DMS79 treated with DMSO at 0.1 percent for 48 hours (cell line): ENCODE measurements around the gene IQSEC1.

Experiments
- DNase-seq: peaks from one replicate; lab custom pipeline; 2025; lab: John Stamatoyannopoulos, UW

The IQSEC1 gene

DNA sequence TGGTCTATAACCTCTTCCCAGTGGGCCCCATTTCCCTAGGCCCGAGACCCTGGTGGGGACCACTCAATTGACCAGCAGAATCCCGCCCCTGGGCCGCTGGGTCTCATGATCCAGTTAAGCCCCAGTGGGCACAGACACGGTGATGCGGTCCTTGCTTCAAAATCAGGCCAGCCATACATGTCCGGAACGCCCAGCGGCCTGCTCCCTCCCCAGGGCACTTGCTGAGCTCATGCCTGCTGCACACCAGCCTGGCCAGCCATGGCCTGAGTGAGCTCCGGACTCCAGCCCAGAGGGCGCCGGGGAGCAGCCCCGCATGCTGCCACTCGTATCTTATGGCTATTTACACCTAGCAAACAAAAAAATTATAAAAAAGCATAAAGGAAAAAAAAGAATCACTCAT, 34.4 kb upstream of the IQSEC1 start:
- DNase-seq: no peak

DNA sequence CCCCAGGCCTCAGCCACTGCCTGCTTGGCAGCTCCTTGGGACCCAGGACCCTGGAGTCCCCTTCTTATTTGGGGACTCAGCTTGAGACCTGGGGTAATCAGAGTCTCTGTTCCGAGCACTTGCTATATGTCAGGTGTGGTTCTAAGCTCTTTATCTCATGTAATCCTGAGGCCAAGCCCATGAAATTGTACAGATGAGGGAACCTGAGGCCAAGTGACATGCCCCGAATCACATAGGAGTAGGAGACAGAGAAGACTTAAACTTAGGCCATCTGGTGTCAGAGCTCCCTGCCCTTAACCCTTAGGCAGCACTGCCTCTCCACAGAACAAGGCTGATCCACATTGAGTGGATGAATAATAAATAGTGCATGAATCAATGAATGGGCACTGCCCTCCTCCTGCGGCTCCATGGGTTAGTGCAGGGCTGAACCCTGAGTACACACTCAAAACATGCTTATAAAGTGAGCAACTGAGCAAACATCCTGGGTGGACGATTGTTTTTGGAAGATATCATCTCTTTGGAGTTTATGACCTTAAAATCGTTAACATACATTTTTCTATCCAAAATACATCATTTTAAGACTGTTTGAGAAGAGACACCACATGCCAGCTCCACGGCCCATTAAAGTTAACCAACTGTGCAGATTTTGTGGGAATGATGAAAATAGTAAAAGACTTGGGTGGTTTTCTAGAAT, 33.2 kb upstream of the IQSEC1 start:
- peak; percentile 15 for DNase-seq

DNA sequence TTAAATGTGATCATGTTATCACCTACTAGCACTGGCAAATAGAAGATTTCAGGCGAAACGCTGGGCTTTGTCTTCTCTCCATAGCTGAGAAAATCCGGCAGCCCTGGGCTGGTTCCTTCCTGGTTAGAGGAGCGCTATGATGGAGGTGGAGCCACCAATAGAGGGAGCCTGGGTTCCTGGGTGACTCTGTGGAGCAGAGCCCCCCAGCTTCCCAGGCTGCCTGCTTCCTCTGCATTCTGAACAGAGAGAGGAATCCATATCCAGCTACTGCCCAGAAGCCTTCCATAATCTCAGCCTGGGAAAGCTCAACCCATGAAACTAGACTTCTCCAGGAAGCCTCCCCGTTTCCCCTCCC, 32.6 kb upstream of the IQSEC1 start:
- no peak for DNase-seq

DNA sequence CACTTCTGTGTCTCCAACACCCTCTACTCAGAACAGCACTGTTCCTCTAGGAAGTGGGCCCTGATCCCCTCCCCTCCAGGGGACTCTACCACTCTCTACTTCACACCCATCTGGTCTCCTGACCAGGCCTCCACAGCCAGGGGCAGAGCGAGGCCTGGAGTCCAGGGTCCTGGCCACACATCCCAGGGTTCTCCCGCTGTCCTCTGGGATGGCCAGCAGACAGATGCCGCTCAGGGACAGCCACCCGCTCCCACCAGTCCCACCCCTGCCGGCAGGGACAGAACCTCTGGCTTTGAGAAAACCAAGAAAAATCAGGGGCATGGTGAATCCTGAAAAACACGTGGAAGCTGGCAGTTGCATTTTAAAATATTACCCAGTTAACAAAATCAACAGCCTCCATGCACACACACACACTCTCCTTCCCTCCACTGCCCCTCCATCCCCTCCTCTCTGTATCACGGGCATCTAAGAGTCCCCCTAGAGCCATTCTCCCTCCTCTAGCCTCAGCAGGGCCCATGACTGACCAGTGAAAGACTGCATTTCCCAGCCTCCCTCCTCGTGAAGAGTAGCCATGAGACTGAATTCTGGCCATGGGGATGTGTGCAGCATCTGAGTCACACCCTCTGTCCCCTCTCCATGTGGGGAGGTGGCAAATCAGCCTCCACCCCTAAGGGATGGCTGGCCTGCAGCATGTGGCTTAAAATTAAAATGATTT, 32.1 kb upstream of the IQSEC1 start:
- no peak for DNase-seq

DNA sequence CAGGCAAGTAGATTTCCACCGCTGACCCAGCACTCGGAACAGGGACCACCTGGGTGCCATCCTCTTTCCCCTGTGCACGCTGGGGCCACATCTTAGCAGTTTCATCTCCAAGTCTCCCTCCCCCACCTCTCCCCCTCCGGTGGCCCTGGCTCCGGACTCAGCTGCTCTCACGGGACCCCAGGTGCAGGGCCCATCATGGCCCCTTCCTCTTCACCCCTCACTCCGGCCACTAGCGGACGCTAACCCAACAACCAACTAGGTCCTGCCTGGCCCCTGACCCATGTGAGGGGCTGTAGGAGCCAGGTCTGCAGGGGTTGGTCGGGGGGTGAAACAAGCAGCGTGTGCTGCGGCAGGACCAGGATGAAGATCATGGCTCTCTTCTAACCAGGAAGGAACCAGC, 31.3 kb upstream of the IQSEC1 start:
- DNase-seq: no peak

DNA sequence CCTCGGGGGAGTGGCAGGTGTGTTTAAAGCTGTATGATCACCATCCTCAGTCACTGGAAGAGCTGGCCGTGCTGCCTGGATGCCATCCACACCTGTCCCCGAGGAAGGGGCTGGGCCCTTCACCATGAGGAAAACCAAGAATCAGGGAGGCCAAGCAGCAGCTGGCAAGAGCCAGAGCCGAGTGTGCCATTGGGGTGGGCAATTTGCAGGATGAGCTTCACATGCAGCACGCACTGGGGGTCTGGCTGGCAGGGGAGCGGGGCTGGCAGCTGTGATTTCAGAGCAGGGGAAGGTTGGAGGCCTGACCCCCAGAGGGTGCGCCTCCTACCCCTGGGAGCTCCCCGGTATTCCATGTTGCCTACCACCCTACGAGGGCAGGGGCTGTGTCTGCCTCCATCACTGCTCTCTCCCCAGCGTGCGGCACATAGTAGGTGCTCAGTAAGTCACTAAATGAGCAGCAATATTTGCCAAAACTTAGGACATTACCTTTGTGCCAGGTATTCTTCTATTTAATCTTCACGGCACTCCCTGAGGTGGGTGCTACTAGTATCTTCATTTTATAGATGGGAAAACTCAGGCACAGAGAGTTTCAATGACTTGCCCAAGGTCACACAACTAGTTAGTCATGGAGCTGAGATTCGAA, 30.3 kb upstream of the IQSEC1 start:
- DNase-seq: no peak

DNA sequence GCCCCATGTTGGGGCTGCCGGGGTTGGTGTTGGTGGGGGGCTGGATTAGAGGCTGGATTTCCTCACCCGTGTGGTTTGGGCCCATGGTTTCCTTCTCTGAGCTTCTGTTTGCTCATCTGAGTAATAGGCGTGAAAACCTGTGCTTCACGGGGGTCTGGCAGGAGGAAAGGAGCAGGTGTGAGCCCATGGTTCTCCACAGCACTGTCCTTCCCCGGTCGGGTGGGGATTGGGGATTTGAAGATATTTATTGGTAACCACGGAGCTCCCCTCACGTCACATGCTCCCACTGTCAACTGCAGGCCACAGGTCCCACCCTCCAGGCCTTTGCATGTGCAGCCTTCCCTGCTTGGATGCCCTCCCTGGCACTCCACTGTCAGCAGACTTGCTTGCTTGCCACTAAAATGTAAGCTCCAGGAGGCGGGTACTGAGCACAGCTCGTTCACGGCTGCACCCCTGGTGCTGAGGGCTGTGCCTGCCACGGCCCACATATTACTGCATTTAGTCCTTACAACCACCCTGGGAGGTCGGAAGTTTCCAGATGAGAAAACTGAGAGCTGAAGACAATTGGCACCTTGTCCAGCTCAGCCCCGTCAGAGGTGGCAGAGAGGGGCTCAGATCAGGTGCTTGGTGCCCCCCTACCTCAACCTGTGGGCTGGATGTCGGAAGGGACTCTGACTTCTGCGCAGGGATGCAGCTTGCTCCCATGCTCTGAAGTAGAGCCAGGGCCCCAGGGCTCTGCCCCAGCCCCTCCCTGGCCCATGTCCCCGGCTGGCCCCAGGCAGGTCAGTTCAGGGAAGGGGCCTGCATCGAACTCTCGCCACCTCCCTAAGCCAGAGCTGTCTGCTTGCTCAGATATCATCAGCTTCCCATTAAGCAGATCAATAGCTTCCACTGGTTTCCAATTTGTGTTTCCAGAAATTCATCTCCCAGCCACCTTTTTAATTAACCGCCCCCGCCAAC, 29.4 kb upstream of the IQSEC1 start:
- no peak for DNase-seq

DNA sequence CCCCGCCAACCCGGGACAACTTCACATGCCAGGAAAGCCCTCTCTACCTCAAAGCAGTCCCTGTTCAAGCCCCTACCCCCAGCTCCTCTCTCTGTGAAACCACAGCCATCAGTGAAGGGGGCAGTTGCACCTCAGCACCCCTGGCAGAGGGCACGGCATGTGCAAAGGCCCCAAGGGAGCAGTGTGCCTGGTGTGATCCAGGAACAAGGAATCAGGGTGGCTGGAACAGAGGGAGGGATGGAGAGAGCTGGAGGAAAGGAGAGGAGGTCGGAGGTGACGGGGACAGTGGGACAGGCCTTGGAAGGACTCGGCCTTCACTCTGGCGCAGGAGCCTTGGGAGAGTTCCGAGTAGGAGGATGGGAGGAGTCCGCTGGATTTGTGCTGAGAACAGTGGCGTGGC, 26.5 kb upstream of the IQSEC1 start:
- DNase-seq: no peak

DNA sequence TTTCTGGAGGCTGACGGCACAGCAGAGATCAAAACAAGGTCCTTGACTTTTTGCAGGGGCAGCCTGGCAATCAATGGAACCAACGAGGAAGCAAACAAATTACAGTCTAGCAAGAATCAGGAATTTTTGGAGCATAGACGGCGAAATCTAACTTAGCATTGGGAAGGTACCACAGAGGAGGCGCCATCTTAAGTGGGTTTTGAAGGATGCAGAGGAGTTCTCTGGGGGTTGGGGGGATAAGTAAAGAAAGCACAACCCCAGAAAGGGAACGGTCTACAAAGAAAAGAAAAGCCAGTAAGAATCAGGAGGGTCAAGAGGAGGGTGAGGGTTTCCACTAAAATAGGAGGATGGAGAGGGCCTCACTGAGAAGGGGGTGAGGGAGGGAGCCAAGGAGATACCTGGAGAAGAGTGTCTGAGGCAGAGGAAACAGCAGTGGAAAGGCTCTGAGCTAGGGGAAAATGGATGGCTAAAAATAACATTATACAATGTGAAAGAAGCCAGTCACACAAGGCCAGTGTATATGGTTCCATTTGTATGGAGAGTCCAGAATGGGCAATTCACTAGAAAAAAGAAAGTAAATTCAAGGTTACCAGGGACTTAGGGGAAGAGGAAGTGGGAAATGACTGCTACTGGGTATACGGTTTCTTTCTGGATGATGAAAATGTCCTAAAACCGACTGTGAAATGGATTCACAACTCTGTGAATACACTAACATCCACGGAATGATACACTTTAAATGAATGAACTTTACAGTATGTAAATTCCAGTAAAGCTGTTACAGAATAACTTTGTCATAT, 25.2 kb upstream of the IQSEC1 start:
- no peak for DNase-seq

DNA sequence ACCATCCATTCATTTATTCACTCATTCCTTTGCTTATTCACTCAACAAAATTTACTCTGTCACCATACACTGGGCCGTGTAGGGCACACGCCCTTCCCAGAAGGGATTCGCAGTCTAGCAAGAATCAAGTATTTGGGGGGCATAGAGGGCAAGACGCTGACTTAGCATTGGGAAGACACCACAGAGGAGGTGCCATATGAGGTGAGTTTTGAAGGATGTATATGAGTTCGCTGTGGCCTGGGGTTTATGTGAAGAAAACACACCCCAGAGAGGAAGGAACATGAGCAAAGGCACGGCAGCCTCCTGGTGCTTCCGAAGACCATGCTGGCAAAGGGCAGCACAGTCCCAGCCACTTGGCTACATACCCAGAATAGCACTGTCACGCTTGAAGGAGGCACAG, 23.1 kb upstream of the IQSEC1 start:
- DNase-seq: no peak

DNA sequence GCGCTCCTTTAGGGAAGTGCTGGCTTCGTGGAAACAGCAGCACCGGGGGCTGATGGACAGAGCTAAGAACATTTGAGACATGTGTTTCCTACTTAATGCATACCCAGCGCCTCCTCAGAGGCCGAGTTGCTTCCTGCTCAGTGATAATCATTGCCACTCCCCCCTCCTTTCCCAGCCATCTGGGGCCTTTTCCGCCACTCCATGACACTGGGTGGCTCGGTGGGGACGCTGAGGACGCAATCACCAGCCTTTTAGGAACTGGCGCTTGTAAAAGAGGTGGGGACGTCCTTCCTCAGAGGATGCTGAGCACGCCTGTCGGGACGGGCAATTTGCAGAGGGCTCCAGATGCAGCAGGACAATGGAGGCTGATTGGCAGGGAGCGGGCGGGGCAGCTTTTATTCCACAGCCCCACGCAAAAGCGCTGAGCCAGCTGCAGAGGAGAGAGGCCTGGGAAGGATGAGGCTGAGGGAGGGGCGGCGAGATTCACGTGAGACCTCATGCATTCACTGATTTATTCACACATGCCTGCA, 22.2 kb upstream of the IQSEC1 start:
- DNase-seq: no peak

DNA sequence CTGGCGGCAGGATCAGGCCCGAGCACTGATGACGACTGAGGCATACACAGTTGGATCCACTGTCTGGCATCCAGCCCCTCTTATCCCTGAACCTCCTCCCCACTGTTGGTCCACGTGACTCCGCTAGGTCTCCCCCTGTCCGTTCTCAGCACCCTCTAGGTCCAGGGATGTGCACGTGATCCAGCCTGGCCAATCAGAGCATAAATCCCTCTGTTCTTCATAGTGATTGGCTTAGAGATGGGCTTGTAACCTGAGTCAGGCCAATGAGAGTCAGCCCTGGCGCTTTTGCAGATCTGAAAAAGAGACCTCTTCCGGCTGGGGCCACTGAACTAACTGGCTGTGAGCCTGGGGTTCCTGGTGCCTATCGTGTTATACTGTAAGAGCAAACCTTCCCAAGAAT, 20.5 kb upstream of the IQSEC1 start:
- DNase-seq: no peak

DNA sequence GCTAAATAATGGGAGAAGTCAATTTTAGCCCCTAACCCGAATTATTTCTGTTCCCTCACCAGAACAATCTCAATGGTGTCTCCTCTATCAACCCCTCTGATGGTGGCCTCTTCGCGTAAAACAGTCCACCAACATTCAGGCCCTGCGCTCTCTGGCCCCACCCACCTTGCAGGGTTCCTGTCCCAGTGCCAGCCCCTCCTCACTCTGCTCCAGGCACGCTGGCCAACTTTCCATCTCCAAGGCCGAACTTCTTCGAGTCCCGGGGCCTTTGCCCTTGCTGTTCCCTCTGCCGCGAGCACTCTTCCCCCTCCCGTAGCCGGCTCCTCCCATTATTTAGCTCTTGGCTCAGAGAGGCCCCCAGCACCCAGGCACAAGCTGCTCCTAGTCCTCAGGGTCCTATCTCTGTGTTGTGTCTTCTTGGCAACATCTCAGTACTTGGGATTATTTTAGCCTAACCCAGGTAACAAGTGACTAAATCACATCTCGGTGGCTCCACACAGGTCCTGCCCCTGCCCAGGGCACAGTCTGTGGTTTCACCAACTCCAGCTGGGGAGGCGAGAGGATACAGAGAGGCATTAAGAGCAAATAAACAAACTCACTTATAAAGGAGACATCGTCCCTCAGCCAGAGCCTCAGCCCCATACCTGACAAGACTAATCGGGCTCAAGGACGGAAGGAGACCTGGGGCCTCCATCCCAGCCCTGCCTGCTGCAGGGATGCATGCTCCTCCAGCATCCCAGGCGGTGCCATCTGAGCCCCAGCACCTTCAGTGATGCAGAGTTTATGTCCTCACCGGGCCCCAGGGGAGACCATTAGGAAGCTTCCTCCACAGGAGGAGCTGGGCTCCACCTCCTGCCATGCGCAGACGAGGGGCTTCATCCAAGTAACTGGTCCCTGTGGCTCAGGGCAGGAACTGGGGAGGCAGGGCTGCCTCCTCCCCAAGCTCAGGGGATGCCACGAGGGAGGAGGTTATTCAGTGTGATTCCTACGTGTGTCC, 19.7 kb upstream of the IQSEC1 start:
- DNase-seq: no peak

DNA sequence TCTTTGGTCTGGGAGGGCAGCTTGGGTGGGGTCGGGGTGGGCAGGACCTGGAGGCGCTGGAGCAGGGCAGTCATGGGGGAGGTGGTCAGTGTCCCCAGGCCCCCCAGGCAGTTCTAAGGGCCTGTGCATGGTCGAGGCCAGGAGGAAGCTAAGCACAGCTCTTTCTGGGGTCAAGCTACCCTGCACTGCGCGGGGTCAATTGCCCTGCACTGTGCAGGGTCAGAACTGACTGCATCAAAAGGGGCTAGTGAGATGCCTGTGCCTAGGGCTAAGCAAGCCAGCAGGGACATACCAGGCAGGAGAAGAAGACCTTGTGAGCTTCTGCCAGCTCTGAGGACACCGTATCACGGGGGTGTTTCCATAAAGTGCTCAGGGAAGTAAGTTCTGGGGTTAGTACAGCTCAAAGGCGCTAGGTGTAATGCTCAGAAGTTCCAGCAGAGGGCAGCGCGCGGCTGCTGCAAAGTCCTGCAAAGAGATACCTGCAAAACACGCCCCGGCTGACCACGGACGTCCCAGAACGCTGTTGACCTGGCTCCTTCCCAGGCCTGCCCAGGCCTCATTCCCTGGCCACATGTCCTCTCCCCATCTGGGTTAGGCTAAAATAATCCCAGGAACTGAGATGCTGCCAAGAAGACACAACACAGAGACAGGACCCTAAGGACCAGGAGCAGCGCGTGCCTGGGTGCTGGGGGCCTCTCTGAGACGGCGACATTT, 18.8 kb upstream of the IQSEC1 start:
- DNase-seq: peak; percentile 37

DNA sequence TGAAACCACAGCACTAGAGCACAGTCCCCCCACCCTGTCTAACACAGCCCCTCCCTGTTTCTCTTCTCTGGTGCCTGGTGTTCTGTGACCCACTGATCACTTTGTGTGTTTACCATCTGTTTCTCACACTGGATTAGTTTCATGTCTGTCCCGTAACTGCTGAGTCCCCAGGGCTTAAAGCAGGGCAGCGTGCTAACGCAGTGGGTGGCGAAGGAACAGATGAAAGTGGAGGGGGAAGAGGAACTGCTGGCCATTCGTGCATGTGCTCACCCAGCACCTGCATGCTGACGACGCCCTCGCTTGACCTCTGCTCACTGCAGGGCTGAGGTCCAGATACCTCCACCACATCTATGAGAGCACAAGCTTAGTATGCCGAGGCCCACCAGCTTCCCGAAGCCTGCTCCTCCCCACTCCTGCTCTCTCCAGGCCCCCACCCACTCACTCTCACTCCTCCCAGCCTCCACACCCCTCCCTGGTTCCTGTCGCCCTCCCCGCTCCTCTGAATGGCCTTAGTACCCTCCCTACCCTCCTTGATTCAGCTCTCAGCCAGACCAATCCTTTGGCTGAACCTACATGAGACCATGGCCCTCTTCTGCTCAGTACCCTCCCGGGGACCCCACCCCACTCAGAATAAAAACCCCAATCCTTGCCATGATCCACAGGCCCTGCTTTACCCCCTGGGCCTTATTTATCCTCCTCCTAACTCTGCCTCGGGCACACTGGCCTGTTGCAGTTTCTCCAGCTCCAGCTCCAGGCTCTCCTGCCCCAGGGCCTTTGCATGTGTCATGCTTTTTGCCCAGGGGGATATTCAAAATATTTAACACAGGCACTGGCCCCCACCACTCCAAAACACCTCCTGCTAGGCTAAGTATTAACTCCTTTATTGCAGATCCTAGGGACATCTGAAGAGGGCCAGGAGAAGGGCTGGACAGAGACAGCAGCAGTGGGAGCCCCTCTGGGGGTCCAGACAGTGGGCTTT, 15.1 kb upstream of the IQSEC1 start:
- DNase-seq: no peak

DNA sequence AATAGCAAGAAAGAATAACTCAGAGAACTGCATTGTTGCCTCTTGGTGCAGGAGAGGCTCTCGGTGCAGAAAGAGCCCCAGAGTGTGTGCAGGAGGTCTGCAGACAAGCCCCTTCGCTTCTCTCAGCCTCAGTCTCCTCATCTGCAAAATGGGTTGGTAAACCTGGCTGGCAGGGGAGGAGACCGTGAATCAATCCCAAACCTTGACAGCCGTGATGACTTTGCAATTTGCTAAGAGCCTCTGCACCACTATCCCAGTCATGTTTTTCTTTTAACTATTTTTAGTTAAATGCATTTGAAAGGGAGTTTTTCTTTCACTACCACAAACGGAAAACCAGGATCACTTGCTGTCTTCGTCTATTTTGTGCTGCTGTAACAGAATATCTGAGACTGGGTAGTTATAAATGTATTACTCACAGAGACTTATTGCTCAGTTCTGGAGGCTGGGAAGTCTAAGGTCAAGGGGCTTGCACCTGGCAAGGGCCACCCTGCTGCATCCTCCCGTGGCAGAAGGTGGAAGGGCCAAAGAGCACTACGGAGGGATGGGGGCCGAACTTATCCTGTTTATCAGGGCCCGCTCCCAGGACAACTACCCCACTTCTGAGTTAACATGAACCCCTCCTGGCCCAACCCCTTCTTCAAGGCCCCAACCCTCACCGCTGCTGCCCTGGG, 14.2 kb upstream of the IQSEC1 start:
- no peak for DNase-seq

DNA sequence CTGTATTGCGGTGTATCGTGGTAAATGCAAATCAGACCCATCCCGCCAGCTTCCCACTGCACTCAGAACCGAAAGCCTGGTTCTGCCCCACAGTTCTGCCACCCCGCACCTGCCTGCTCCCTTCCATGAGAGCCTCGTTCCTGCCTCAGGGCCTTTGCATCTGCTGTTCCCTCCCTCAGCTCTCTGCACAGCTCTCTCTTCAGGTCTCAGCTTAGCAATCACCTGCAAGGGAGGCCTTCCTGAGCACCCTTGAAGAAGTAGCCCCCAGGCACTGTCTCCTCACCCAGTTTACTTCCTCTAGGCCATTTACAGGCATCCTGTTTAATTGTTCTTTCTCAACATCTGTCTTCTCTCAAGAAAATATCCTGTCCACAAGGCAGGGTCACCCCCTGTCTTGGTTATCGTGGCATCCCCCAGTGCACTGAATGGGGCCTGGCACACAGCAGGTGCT, 13.3 kb upstream of the IQSEC1 start:
- no peak for DNase-seq

DNA sequence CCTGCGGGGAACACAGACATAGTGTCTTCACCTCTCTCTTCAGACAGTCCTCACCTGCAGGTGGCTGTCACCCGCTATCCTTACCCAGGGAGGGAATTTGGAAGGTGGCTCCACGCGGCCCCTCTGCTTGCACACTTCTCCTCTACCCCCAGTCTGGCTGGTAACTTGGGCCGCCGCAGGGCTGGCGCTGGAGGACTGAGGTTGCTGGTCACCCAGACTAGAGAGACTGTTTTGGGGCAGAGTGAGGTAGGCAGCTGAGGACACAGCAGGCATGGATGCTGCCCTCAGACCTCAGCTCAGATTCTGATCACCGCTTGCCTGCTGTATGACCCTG, 12.6 kb upstream of the IQSEC1 start:
- DNase-seq: no peak
